Omental fat pad (tissue), 4 donors: ENCODE measurements around the gene PRKAG2. TPM values are rescaled to one million over a fixed set of nuclear protein-coding genes. Genes with fewer than 3 reads are reported as not detected.

ENCODE experiments used
- ATAC-seq: fragments of 150-250 bp; one replicate; pipeline ENCODE4 v1.9.1; 2016; ENCODE audit warnings: mild to moderate bottlenecking, moderate library complexity; ENCODE audit not compliant: low FRiP score
- DNase-seq: peaks from one replicate; pipeline ENCODE4 v3.0.0-alpha.2; 2019; ENCODE audit warnings: low spot score
- CTCF ChIP-seq, 3 donors: fragments of 450-650 bp; IDR thresholded peaks; one replicate each; pipeline ENCODE4 v1.5.1; 2016 to 2017; ENCODE audit warnings: antibody characterized with exemption in 3 of 3, mild to moderate bottlenecking in 3 of 3, moderate library complexity in 2 of 3
- total RNA-seq, 4 donors: library from RNA; depleted of rRNA; stranded (reverse); fragments of >200 nt; gene quantifications; one replicate each; pipeline ENCODE4 v1.1.0, GENCODE V29; 2016

The PRKAG2 gene
- total RNA-seq, 4 donors from 2014 or later, result 31.6 to 49.5 (median 36.9) TPM

GRCh38 chr7:151721236-151721635, 155.7 kb downstream of the PRKAG2 start:
- no peak for ATAC-seq
- no peak for DNase-seq
- TF ChIP-seq CTCF (IDR thresholded peaks at IDR 0.05), result no peak

- no peak for TF ChIP-seq CTCF (IDR thresholded peaks at IDR 0.05)
- DNase-seq (no peak), ATAC-seq (no peak)
Observed at GRCh38 chr7:151720280-151720679, 156.6 kb downstream of the PRKAG2 start.

- DNase-seq (no peak), ATAC-seq (no peak)
- no peak for TF ChIP-seq CTCF (IDR thresholded peaks at IDR 0.05)
Observed at GRCh38 chr7:151719897-151720242, 157.0 kb downstream of the PRKAG2 start.

- DNase-seq, result no peak
- ATAC-seq, result no peak
- TF ChIP-seq CTCF (IDR thresholded peaks at IDR 0.05), result no peak
Observed at GRCh38 chr7:151719031-151719896, 157.7 kb downstream of the PRKAG2 start.

- ATAC-seq, result no peak
Observed at GRCh38 chr7:151717918-151718317, 159.0 kb downstream of the PRKAG2 start.

GRCh38 chr7:151717415-151717814, 159.5 kb downstream of the PRKAG2 start:
- ATAC-seq, result peak; percentile 82
- no peak for DNase-seq
- no peak for TF ChIP-seq CTCF (IDR thresholded peaks at IDR 0.05)

More at GRCh38 chr7:151717918-151718317, 159.0 kb downstream of the PRKAG2 start:
- DNase-seq, result no peak
- no peak for TF ChIP-seq CTCF (IDR thresholded peaks at IDR 0.05)

DNA sequence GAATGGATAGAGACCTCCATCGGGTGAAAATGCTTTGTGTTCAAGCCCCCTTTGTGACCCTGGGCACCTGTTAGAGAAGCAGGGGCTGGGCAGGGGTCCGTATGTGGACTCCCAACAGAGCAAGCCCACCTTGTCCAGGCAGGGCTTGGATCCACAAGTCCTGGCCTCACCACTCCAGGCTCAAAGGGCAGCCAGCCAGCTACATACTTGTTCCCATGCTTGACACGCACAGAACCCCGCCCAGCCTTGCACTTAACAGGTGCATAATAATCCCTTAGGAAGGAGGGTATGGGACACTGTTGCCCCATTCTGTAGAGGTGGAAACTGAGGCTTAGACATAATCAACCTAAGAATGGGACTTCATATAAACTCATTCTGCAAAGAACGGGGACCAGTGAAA, 160.6 kb downstream of the PRKAG2 start:
- no peak for ATAC-seq
- TF ChIP-seq CTCF (IDR thresholded peaks at IDR 0.05), result no peak
- no peak for DNase-seq
